K562 (cell line): ENCODE data around the gene ABHD16A. TPM values are rescaled to one million over a fixed set of nuclear protein-coding genes. Genes with fewer than 3 reads are reported as not detected.
A peak's percentile ranks its signal among the peaks of the same experiment; 100 is the strongest.

ENCODE experiments used
- ARID4B ChIP-seq: sonication (generic); formaldehyde crosslinking; IDR thresholded peaks from 2 replicates; pipeline ENCODE4 v1.8.0; 2022; ENCODE audit warnings: mild to moderate bottlenecking, missing genetic modification reagents
- CBFB ChIP-seq: sonication (generic); formaldehyde crosslinking; IDR thresholded peaks from 2 replicates; pipeline ENCODE4 v1.4.0; 2020; ENCODE audit warnings: mild to moderate bottlenecking, missing genetic modification reagents
- CHD2 ChIP-seq: IDR thresholded peaks from 2 replicates; pipeline ENCODE4 v1.6.1; 2011; ENCODE audit warnings: low read depth, low read length
- CTBP1 ChIP-seq: fragments of 450-650 bp; IDR thresholded peaks from 2 replicates; pipeline ENCODE4 v1.6.1; 2016; ENCODE audit warnings: borderline replicate concordance
- EZH2 ChIP-seq: IDR thresholded peaks from 2 replicates; pipeline ENCODE4 v1.6.1; 2012; ENCODE audit warnings: low read depth, mild to moderate bottlenecking, inconsistent platforms, low read length, borderline replicate concordance
- FOXA3 ChIP-seq, 2 experiments: fragments of 450-650 bp in 1 of 2; sonication (generic) in 1 of 2; formaldehyde crosslinking; IDR thresholded peaks in 1 of 2; conservative IDR thresholded peaks in 1 of 2; 2 replicates each; pipeline versions ENCODE4 v1.4.0 to v1.8.0; 2020 to 2022; ENCODE audit warnings: mild to moderate bottlenecking in 2 of 2, missing genetic modification reagents in 1 of 2
- HDAC1 ChIP-seq, 2 experiments: fragments of 450-650 bp; IDR thresholded peaks; 2 replicates each; pipeline ENCODE4 v1.6.1; 2016 to 2017; ENCODE audit warnings: inconsistent platforms in 1 of 2, mild to moderate bottlenecking in 1 of 2, moderate library complexity in 1 of 2
- IRF2 ChIP-seq: sonication (generic); formaldehyde crosslinking; IDR thresholded peaks from 2 replicates; pipeline ENCODE4 v1.8.1; 2022; ENCODE audit warnings: mild to moderate bottlenecking, missing genetic modification reagents
- JUNB ChIP-seq: fragments of 450-650 bp; formaldehyde crosslinking; conservative IDR thresholded peaks from 2 replicates; pipeline ENCODE4 v1.4.0; 2020; ENCODE audit warnings: mild to moderate bottlenecking
- KDM4B ChIP-seq, 2 experiments: fragments of 450-650 bp in 1 of 2; sonication (generic) in 1 of 2; IDR thresholded peaks; 2 replicates each; pipeline ENCODE4 v1.6.1; 2016 to 2017; ENCODE audit warnings: borderline replicate concordance in 2 of 2, antibody characterized with exemption in 1 of 2, low read depth in 1 of 2, mild to moderate bottlenecking in 1 of 2
- MCM3 ChIP-seq: fragments of 450-650 bp; IDR thresholded peaks from 2 replicates; pipeline ENCODE4 v1.6.1; 2016
- MYBL2 ChIP-seq, 2 experiments: fragments of 450-650 bp in 1 of 2; sonication (generic) in 1 of 2; formaldehyde crosslinking in 1 of 2; IDR thresholded peaks; 2 replicates each; pipeline versions ENCODE4 v1.6.1 to v1.8.1; 2017 to 2022; ENCODE audit warnings: borderline replicate concordance in 1 of 2, inconsistent platforms in 1 of 2, low read depth in 1 of 2, mild to moderate bottlenecking in 1 of 2, missing genetic modification reagents in 1 of 2, moderate library complexity in 1 of 2
- PHF20 ChIP-seq: fragments of 450-650 bp; IDR thresholded peaks from 2 replicates; pipeline ENCODE4 v1.6.1; 2018; ENCODE audit not compliant: partially characterized antibody
- RFX7 ChIP-seq: fragments of 250-450 bp; sonication (Bioruptor Pico); IDR thresholded peaks from 2 replicates; pipeline ENCODE4 v1.5.1; 2021; ENCODE audit warnings: mild to moderate bottlenecking
- SMARCE1 ChIP-seq: fragments of 450-650 bp; IDR thresholded peaks from 2 replicates; pipeline ENCODE4 v1.7.1; 2016; ENCODE audit warnings: mild to moderate bottlenecking
- SREBF1 ChIP-seq: fragments of 150-350 bp; IDR thresholded peaks from 2 replicates; pipeline ENCODE4 v1.6.1; 2014; ENCODE audit warnings: antibody characterized with exemption, low read depth, low read length, borderline replicate concordance
- SUPT5H ChIP-seq: fragments of 450-650 bp; IDR thresholded peaks from 2 replicates; pipeline ENCODE4 v1.6.1; 2016
- XRCC3 ChIP-seq: fragments of 450-650 bp; IDR thresholded peaks from 2 replicates; pipeline ENCODE4 v1.6.1; 2017; ENCODE audit warnings: mild to moderate bottlenecking, moderate library complexity
- ZFP36 ChIP-seq: fragments of 150-350 bp; IDR thresholded peaks from 2 replicates; pipeline ENCODE4 v1.6.1; 2018; ENCODE audit warnings: low read length, low read depth; ENCODE audit not compliant: partially characterized antibody
- ZNF280A ChIP-seq: fragments of 450-650 bp; IDR thresholded peaks from 2 replicates; pipeline ENCODE4 v1.6.1; 2018; ENCODE audit warnings: mild to moderate bottlenecking, low read depth; ENCODE audit not compliant: partially characterized antibody
- ZNF431 ChIP-seq: sonication (generic); formaldehyde crosslinking; IDR thresholded peaks from 2 replicates; pipeline ENCODE4 v1.8.0; 2022; ENCODE audit warnings: mild to moderate bottlenecking, missing genetic modification reagents
- ZNF589 ChIP-seq: fragments of 200-800 bp; sonication (Bioruptor generic); IDR thresholded peaks from 2 replicates; pipeline ENCODE4 v1.6.1; 2016; ENCODE audit warnings: low read depth, missing genetic modification characterization, missing compliant biosample characterization
- ZNF76 ChIP-seq: fragments of 250-450 bp; sonication (Bioruptor Pico); IDR thresholded peaks from 2 replicates; pipeline ENCODE4 v1.4.0; 2020; ENCODE audit warnings: mild to moderate bottlenecking, moderate library complexity, borderline replicate concordance
- polyA plus RNA-seq, 8 experiments: library from polyadenylated mRNA; depleted of rRNA in 4 of 8; stranded (reverse) in 5 of 8; unstranded in 3 of 8; fragments of >200 nt; fragmentation: Nextera tagmentation in 2 of 8; fragmentation: Illumina TruSeq in 1 of 8; extraction: Ambion mirVana in 2 of 8; extraction: Trizol in 1 of 8; gene quantifications; 2 replicates each; pipeline versions ENCODE4 v1.2.1 to v1.2.3, GENCODE V29; 2011 to 2014; ENCODE audit warnings: inconsistent platforms in 1 of 8, missing spikeins in 1 of 8
- total RNA-seq, 7 experiments: library from RNA; depleted of rRNA in 6 of 7; stranded (reverse); fragments of >200 nt in 6 of 7; fragmentation: Illumina TruSeq in 2 of 7; extraction: Trizol in 2 of 7; gene quantifications; 2 replicates each; pipeline versions ENCODE4 v1.2.1 to v1.2.3, GENCODE V29; 2011 to 2021; ENCODE audit warnings: low replicate concordance in 1 of 7

ABHD16A gene
- total and polyA plus RNA-seq, 9 of the 15 experiments (the other 6 are each of a cell fraction or from before 2014, with no cell fraction given), result 25.8 to 120 (median 81.6) TPM

GRCh38 chr6:31702819-31703716, at the start of gene ABHD16A (continued):
- TF ChIP-seq ARID4B (CRISPR knock-in tag) (peak; percentile 94), SREBF1 (peak; percentile 91), CHD2 (0 out of 2 replicates have a peak, but pooled peaks have one; percentile 24), MCM3 (no peak), IRF2 (CRISPR knock-in tag) (no peak), ZNF76 (CRISPR knock-in tag) (peak; percentile 65; the same call in 1 of the 2 replicates), ZNF589 (CRISPR knock-in tag) (0 out of 2 replicates have a peak, but pooled peaks have one; percentile 76), EZH2 (no peak), PHF20 (peak; percentile 31), ZNF280A (no peak), KDM4B (IDR thresholded peaks at IDR 0.05; ENCODE audit: borderline replicate concordance in 2 of 2, low read depth in 1 of 2) (peak in 1 of 2 experiments; percentile 85; a peak in 1 of 4 replicates), RFX7 (CRISPR knock-in tag) (no peak), ZFP36 (no peak), FOXA3 (CRISPR knock-in tag; conservative IDR thresholded peaks at IDR 0.05 in 1 of 2, IDR thresholded peaks at IDR 0.05 in 1 of 2) (peak in 1 of 2 experiments; percentile 44; a peak in 1 of 4 replicates), MYBL2 (IDR thresholded peaks at IDR 0.05; ENCODE audit: low read depth) (no peak), MYBL2 (CRISPR knock-in tag; IDR thresholded peaks at IDR 0.05; ENCODE audit: borderline replicate concordance) (no peak), CTBP1 (peak; percentile 48; the same call in 1 of the 2 replicates), XRCC3 (no peak), HDAC1 (IDR thresholded peaks at IDR 0.05) (peak in 1 of 2 experiments; percentile 91; a peak in 2 of 4 replicates), SMARCE1 (no peak; the same call in 1 of the 2 replicates), ZNF431 (no peak), SUPT5H (peak; percentile 97), JUNB (CRISPR knock-in tag) (no peak), CBFB (CRISPR knock-in tag) (no peak)
